ENCODE measurements around the gene SKI. TPM values are rescaled to one million over a fixed set of nuclear protein-coding genes. Genes with fewer than 3 reads are reported as not detected.
"Not testable (repeated sequence)": the region's sequence is repeated elsewhere in the genome, so short reads cannot be mapped to it uniquely, and the experiment has no call there.

SKI gene
- total RNA-seq, 3 donors from 2014 or later: 22.1 to 33.8 (median 26.7) TPM

DNA sequence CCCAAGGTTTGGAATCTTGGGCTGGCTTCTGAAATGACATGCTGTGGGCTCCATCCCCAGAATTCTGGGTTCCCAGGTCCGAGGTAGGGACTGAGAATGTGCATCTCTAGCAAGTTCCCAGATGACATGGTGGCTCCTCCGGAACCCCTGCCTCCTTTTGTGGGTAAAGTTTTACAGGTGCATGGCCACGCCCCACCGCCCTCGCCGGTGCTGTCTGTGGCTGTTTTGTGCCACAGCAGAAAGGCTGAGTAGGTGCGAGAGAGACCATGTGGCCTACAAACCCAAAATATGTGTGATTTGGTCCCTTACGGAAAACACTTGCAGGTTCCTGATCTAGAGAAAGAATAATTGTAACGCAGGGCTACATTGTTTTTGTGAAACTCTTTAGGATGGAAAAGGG is 30.9 kb downstream of the SKI start:
- Histone ChIP-seq H3K9me3 (no peaks in the 10 kb centered on the region), H3K27ac (peak overlapping the region in 1 of 2 donors; percentile 52), H3K4me3 (no peak overlapping the region), H3K27me3 (no peaks in the 10 kb centered on the region), H3K4me1 (peaks cover 0 to 15% of the 10 kb centered on the region in 2 donors), H3K36me3 (no peaks in the 10 kb centered on the region)
- DNase-seq (ENCODE audit: low spot score in 2 of 2): no peak
- intact Hi-C loops (cut with DNase I; ENCODE audit: low total_unique reads): no loop called here
- TF ChIP-seq, protein P1, sequence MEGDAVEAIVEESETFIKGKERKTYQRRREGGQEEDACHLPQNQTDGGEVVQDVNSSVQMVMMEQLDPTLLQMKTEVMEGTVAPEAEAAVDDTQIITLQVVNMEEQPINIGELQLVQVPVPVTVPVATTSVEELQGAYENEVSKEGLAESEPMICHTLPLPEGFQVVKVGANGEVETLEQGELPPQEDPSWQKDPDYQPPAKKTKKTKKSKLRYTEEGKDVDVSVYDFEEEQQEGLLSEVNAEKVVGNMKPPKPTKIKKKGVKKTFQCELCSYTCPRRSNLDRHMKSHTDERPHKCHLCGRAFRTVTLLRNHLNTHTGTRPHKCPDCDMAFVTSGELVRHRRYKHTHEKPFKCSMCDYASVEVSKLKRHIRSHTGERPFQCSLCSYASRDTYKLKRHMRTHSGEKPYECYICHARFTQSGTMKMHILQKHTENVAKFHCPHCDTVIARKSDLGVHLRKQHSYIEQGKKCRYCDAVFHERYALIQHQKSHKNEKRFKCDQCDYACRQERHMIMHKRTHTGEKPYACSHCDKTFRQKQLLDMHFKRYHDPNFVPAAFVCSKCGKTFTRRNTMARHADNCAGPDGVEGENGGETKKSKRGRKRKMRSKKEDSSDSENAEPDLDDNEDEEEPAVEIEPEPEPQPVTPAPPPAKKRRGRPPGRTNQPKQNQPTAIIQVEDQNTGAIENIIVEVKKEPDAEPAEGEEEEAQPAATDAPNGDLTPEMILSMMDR (IDR thresholded peaks at IDR 0.05): no peak
- TF ChIP-seq POLR2AphosphoS5 (IDR thresholded peaks at IDR 0.05): no peak
- no peak for TF ChIP-seq POLR2A (IDR thresholded peaks at IDR 0.05)

DNA sequence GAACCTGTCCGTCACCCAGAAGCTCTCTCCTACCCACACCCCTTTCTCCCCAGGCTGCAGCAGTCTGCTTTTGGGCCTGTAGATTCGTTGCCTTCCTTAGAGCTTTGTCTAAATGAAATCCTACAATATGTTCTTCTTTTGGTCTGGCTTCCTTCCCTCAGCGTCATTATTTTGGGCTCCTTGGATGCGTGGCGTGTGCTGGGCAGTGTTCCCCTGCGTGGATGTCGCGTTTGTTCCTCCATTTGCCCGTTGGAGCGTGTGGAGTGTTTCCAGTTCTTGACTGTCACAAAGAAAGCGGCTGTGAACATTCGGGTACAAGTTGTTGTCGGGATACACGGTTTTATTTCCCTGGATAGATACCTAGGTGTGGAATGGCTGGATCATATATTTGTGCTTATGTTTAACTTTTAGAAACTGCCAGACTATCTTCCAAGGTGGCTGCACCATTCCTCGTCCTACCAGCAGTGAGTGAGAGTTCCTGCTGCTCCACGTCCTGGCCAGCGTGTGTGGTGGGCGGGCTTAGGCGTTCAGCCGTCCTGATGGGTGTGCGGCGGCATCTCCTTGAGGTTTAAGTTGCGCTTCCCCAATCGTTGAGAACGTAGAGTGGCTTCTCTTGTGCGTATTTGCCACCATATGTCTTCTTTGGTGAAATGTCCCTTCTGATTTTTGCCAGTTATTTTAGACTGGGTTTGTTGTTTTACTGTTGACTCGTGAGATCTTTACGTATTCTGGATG is 31.7 kb downstream of the SKI start:
- intact Hi-C loops (cut with DNase I; ENCODE audit: low total_unique reads): no loop called here
- no peak overlapping the region for H3K4me3 ChIP-seq
- H3K9me3 ChIP-seq: no peaks in the 10 kb centered on the region
- H3K36me3 ChIP-seq: no peaks in the 10 kb centered on the region
- no peaks in the 10 kb centered on the region for H3K27me3 ChIP-seq
- no peak overlapping the region for H3K27ac ChIP-seq
- TF ChIP-seq, protein P1 (IDR thresholded peaks at IDR 0.05): no peak
- no peak for TF ChIP-seq POLR2A (IDR thresholded peaks at IDR 0.05)
- DNase-seq (ENCODE audit: low spot score in 2 of 2): no peak
- H3K4me1 ChIP-seq: peaks cover 0 to 14% of the 10 kb centered on the region in 2 donors

DNA sequence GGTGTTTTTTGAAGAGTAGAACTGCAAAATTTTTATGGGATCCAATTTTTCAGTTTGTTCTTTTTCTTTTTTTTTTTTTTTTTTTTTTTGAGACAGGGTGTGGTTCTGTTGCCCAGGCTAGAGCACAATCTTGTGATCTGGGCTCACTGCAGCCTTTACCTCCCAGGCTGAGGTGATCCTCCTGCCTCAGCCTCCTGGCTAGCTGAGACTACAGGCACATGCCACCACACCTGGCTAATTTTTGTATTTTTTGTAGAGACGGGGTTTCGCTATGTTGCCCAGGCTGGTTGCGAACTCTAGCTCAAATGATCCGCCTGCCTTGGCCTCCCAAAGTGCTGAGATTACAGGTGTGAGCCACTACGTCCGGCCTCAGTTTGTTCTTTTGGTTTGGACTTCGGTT is 32.4 kb downstream of the SKI start:
- H3K36me3 ChIP-seq; H3K9me3 ChIP-seq; H3K27me3 ChIP-seq; H3K27ac ChIP-seq; DNase-seq (ENCODE audit: low spot score in 2 of 2); H3K4me3 ChIP-seq; intact Hi-C loops (cut with DNase I; ENCODE audit: low total_unique reads): not testable (repeated sequence)
- peaks cover 0 to 10% of the 10 kb centered on the region in 2 donors for H3K4me1 ChIP-seq

DNA sequence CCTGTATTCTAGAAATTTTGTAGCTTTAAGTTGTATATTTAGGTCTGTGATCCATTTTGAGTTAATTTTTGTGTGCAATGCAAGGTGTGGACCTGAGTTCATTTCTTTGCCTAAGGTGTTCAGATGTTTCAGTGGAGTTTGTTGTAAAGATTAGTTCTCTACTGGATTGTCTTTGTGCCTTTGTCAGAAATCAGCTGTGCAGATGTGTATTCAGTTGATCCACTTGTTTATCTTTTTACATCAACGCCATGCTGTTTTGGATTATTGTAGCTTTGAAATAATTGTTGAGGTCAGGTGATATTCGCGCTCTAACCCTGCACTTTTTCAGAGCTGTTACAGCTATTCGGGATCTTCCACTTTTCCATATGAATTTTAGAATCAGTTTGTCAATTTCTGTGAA is 32.8 kb downstream of the SKI start:
- Histone ChIP-seq H3K4me3 (no peak overlapping the region), H3K4me1 (peaks cover 0 to 10% of the 10 kb centered on the region in 2 donors), H3K27me3 (no peaks in the 10 kb centered on the region), H3K27ac (no peak overlapping the region), H3K9me3 (no peaks in the 10 kb centered on the region), H3K36me3 (no peaks in the 10 kb centered on the region)
- intact Hi-C loops (cut with DNase I; ENCODE audit: low total_unique reads): no loop called here
- TF ChIP-seq POLR2A (IDR thresholded peaks at IDR 0.05) (no peak), POLR2AphosphoS5 (IDR thresholded peaks at IDR 0.05) (no peak)
- TF ChIP-seq, protein P1 (IDR thresholded peaks at IDR 0.05): no peak
- no peak for DNase-seq (ENCODE audit: low spot score in 2 of 2)

DNA sequence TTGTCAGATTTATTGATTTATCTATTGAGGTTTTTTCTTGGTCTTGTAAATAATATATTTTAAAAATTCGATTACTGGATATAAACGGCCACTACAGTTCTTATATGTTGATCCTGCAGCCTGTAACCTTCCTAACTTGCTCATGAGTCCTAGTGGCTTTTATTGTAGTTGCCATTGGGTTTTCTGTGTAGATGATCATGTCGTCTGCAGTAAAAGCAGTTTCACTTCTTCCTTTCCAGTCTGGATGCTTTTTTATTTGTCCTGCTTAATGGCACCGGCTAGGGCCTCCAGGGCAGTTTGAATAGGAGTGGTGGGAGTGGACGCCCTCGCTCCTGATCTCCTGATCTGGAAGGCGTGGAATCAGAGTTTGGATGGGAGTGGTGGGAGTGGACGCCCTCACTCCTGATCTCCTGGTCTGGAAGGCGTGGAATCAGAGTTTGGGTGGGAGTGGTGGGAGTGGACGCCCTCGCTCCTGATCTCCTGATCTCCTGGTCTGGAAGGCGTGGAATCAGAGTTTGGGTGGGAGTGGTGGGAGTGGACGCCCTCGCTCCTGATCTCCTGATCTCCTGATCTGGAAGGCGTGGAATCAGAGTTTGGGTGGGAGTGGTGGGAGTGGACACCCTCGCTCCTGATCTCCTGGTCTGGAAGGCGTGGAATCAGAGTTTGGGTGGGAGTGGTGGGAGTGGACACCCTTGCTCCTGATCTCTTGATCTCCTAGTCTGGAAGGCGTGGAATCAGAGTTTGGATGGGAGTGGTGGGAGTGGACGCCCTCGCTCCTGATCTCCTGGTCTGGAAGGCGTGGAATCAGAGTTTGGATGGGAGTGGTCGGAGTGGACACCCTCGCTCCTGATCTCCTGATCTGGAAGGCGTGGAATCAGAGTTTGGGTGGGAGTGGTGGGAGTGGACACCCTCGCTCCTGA is 33.6 kb downstream of the SKI start:
- H3K4me3 ChIP-seq; H3K27ac ChIP-seq; intact Hi-C loops (cut with DNase I; ENCODE audit: low total_unique reads); DNase-seq (ENCODE audit: low spot score in 2 of 2); H3K36me3 ChIP-seq; H3K9me3 ChIP-seq; H3K27me3 ChIP-seq: not testable (repeated sequence)
- H3K4me1 ChIP-seq: peaks cover 0 to 12% of the 10 kb centered on the region in 2 donors

Measured in breast epithelium (tissue), 4 donors.